ENCODE data around the gene NCAM1.

The NCAM1 gene

GRCh38 chr11:113314389-113315301, 353.4 kb downstream of the NCAM1 start, which contains the start of gene TTC12:
TTC12 (plus strand) TSS chr11:113314583; CDS start chr11:113316258, 1,675 bp downstream.
- peaks cover 3% of the 10 kb centered on the region for H3K27me3 ChIP-seq (ENCODE audit: insufficient read depth, low read length, poor library complexity)
- H3K4me1 ChIP-seq (ENCODE audit: insufficient read depth, low read length) = no peaks in the 10 kb centered on the region
- H3K36me3 ChIP-seq (ENCODE audit: insufficient read depth, low read length) = no peaks in the 10 kb centered on the region
- H3K27ac ChIP-seq (ENCODE audit: low read length) = no peak within 1 kb of the TSS
- no peak within 1 kb of the TSS for H3K4me3 ChIP-seq (ENCODE audit: low read depth in 1 of 2, low read length in 2 of 2)
- ATAC-seq (ENCODE audit: insufficient read depth, low read depth) = no peak
- H2AFZ ChIP-seq (ENCODE audit: low read depth, low read length) = no peak within 1 kb of the TSS
- DNase-seq = no peak
- no peak within 1 kb of the TSS for H3K9ac ChIP-seq (ENCODE audit: low read depth, low read length)
- no peaks in the 10 kb centered on the region for H3K79me2 ChIP-seq (ENCODE audit: insufficient read depth, low read length)
- no peak within 1 kb of the TSS for H3K4me2 ChIP-seq (ENCODE audit: insufficient read depth, low read length)
- TF ChIP-seq CTCF (IDR thresholded peaks at IDR 0.05; ENCODE audit: borderline replicate concordance, extremely low read depth, low read length, poor library complexity, severe bottlenecking) (no peak), EZH2 (IDR thresholded peaks at IDR 0.05; ENCODE audit: borderline replicate concordance, low read depth, low read length, severe bottlenecking) (no peak)
- no peaks in the 10 kb centered on the region for H3K9me3 ChIP-seq (ENCODE audit: insufficient read depth, low read length, severe bottlenecking)
- no peaks in the 10 kb centered on the region for H4K20me1 ChIP-seq (ENCODE audit: insufficient read depth, low read length)

DNA sequence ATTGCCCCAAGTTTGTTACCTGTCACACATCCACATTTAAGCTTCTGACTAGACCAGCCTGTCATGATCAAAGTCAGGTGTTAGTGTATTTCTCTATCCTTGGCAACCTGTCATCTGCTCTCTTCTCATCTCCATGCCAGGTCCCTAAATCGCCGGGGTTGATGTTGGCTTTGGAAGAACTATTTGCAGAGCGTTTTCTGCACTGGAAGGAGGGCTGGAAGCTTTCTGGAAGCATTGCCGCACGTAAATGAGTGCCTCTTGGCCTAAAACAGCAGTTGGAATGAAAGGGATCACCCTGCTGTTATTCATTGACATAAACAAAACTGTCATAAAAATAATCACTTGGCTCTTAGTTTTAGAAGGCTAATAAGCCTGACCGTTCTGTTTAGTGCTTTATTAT, 354.6 kb downstream of the NCAM1 start:
- Histone ChIP-seq H3K79me2 (ENCODE audit: insufficient read depth, low read length) (no peaks in the 10 kb centered on the region), H3K9ac (ENCODE audit: low read depth, low read length) (no peak overlapping the region), H2AFZ (ENCODE audit: low read depth, low read length) (no peak overlapping the region), H3K9me3 (ENCODE audit: insufficient read depth, low read length, severe bottlenecking) (no peaks in the 10 kb centered on the region), H3K27ac (ENCODE audit: low read length) (no peak overlapping the region), H3K36me3 (ENCODE audit: insufficient read depth, low read length) (no peaks in the 10 kb centered on the region), H4K20me1 (ENCODE audit: insufficient read depth, low read length) (no peaks in the 10 kb centered on the region), H3K27me3 (ENCODE audit: insufficient read depth, low read length, poor library complexity) (no peaks in the 10 kb centered on the region), H3K4me2 (ENCODE audit: insufficient read depth, low read length) (no peak overlapping the region), H3K4me1 (ENCODE audit: insufficient read depth, low read length) (no peaks in the 10 kb centered on the region), H3K4me3 (ENCODE audit: low read depth in 1 of 2, low read length in 2 of 2) (no peak overlapping the region)
- DNase-seq (no peak), ATAC-seq (ENCODE audit: insufficient read depth, low read depth) (no peak)
- no peak for TF ChIP-seq EZH2 (IDR thresholded peaks at IDR 0.05; ENCODE audit: borderline replicate concordance, low read depth, low read length, severe bottlenecking)
- no peak for TF ChIP-seq CTCF (IDR thresholded peaks at IDR 0.05; ENCODE audit: borderline replicate concordance, extremely low read depth, low read length, poor library complexity, severe bottlenecking)

DNA sequence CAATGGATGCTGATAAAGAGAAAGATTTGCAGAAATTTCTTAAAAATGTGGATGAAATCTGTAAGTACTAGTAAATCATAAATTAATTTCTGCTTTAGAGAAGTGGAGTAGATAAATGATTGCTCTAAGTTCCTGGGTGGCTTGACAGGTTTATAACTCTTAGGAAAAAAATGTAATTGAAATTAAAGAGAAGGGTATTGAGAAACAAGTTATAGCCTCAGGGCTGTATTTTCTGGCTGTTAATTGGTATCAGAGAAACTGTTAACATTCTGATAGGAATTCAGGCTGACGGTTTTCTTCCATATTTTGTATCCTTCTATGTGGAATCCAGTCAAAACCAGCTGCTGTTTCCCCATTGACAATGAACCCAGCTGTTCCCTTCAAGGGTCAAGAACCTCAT, 355.0 kb downstream of the NCAM1 start:
- Histone ChIP-seq H3K27ac (ENCODE audit: low read length) (no peak overlapping the region), H3K4me3 (ENCODE audit: low read depth in 1 of 2, low read length in 2 of 2) (no peak overlapping the region), H3K27me3 (ENCODE audit: insufficient read depth, low read length, poor library complexity) (no peaks in the 10 kb centered on the region), H4K20me1 (ENCODE audit: insufficient read depth, low read length) (no peaks in the 10 kb centered on the region), H3K9ac (ENCODE audit: low read depth, low read length) (no peak overlapping the region), H3K36me3 (ENCODE audit: insufficient read depth, low read length) (no peaks in the 10 kb centered on the region), H3K79me2 (ENCODE audit: insufficient read depth, low read length) (no peaks in the 10 kb centered on the region), H3K9me3 (ENCODE audit: insufficient read depth, low read length, severe bottlenecking) (no peaks in the 10 kb centered on the region), H3K4me2 (ENCODE audit: insufficient read depth, low read length) (no peak overlapping the region), H2AFZ (ENCODE audit: low read depth, low read length) (no peak overlapping the region), H3K4me1 (ENCODE audit: insufficient read depth, low read length) (no peaks in the 10 kb centered on the region)
- TF ChIP-seq CTCF (IDR thresholded peaks at IDR 0.05; ENCODE audit: borderline replicate concordance, extremely low read depth, low read length, poor library complexity, severe bottlenecking) = no peak
- ATAC-seq (ENCODE audit: insufficient read depth, low read depth) (no peak), DNase-seq (no peak)
